ENCODE measurements around the gene ATG7.

ATG7 gene

DNA sequence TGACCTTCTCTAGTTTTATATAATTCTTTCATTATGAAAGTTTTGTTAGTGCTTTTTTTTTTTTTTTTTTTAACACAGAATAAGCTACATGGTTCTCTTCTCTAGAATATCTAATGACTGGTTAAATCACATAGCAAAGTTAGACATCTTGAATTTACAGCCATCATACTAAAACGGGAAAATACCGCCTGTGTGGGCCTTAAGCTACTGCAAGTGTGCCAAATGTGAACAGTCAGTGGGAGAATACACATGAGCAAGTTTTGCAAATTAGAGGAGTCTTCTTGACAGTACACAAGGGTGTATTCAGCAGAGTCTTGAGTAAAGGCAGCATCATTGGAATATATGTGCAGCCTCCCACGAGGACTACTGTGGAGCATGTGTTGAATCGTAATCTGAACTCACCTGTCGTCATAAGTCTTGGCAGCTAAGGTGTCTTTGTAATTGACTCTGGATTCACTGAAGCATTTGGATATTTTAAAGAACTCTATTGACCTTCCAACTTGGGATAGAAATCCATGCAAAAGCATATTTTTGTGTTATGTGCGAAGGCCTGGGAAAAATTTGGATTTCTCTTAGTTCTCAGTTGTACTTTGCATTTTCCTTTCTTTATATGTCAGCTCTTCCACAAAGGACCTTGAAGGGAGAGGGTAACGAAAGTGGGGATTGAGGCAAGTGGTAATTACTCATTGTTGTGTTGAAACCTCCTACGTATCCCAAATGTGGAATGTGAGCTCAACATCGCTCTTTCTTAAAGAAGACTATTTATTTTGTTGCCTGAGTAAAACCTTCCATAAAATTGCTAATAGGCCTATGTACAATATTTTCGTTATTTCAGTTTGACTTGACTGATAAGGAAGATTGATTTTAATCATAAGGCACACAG lies 117.4 kb downstream of the ATG7 start:
- Histone ChIP-seq H3K27me3 (ENCODE audit: control insufficient read depth, insufficient read depth, low read length) (no peaks in the 10 kb centered on the region), H2AFZ (no peak overlapping the region), H3K79me2 (no peaks in the 10 kb centered on the region), H3K4me3 (ENCODE audit: low read depth, low read length) (no peak overlapping the region), H3K36me3 (ENCODE audit: control insufficient read depth, insufficient read depth, low read length) (no peaks in the 10 kb centered on the region), H3K4me1 (no peaks in the 10 kb centered on the region), H3K4me2 (ENCODE audit: low read length) (no peak overlapping the region), H3K9me3 (ENCODE audit: control insufficient read depth, low read length) (no peaks in the 10 kb centered on the region), H3K9ac (no peak overlapping the region), H3K27ac (no peak overlapping the region)
- TF ChIP-seq, protein P1, sequence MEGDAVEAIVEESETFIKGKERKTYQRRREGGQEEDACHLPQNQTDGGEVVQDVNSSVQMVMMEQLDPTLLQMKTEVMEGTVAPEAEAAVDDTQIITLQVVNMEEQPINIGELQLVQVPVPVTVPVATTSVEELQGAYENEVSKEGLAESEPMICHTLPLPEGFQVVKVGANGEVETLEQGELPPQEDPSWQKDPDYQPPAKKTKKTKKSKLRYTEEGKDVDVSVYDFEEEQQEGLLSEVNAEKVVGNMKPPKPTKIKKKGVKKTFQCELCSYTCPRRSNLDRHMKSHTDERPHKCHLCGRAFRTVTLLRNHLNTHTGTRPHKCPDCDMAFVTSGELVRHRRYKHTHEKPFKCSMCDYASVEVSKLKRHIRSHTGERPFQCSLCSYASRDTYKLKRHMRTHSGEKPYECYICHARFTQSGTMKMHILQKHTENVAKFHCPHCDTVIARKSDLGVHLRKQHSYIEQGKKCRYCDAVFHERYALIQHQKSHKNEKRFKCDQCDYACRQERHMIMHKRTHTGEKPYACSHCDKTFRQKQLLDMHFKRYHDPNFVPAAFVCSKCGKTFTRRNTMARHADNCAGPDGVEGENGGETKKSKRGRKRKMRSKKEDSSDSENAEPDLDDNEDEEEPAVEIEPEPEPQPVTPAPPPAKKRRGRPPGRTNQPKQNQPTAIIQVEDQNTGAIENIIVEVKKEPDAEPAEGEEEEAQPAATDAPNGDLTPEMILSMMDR (IDR thresholded peaks at IDR 0.05), result no peak

DNA sequence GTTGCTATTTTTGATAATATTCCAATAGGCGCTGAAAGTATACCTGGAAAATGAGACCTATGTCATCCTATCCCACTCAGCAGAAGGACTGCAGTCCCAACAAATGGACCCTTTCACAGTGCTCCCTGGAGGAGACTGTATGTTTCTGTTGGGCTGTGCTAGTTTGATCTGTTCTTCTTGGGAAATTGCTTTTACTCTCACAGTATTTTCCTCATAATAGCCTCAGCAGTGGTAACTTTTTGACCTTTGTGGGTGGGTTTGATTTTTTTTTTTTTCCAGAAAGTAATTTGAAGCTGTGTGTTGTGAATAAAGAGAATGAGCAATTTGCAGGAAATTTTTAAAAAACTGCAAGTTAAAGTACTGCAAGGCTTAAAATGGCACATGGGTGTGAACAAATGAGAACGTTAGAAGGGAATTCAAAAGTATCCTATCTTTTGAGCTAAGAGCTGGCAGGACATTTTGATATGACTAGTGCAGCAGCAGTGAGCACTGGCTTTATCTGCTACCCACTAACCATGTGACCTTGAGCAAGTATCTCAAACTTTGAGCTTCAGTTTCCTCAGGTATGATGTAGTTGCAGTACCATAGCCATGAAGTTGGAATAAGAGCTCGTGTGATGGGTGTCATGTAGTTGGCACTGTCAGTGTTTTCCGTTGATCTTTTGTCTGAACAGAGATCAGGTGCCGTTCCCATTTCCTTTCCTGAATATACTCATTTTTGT lies 118.4 kb downstream of the ATG7 start:
- Histone ChIP-seq H3K9ac (no peak overlapping the region), H3K27me3 (ENCODE audit: control insufficient read depth, insufficient read depth, low read length) (no peaks in the 10 kb centered on the region), H3K4me1 (no peaks in the 10 kb centered on the region), H3K27ac (no peak overlapping the region), H3K4me2 (ENCODE audit: low read length) (no peak overlapping the region), H3K36me3 (ENCODE audit: control insufficient read depth, insufficient read depth, low read length) (peaks cover 3% of the 10 kb centered on the region), H3K79me2 (no peaks in the 10 kb centered on the region), H3K9me3 (ENCODE audit: control insufficient read depth, low read length) (no peaks in the 10 kb centered on the region), H2AFZ (no peak overlapping the region), H3K4me3 (ENCODE audit: low read depth, low read length) (no peak overlapping the region)
- TF ChIP-seq, protein P1 (IDR thresholded peaks at IDR 0.05), result no peak

DNA sequence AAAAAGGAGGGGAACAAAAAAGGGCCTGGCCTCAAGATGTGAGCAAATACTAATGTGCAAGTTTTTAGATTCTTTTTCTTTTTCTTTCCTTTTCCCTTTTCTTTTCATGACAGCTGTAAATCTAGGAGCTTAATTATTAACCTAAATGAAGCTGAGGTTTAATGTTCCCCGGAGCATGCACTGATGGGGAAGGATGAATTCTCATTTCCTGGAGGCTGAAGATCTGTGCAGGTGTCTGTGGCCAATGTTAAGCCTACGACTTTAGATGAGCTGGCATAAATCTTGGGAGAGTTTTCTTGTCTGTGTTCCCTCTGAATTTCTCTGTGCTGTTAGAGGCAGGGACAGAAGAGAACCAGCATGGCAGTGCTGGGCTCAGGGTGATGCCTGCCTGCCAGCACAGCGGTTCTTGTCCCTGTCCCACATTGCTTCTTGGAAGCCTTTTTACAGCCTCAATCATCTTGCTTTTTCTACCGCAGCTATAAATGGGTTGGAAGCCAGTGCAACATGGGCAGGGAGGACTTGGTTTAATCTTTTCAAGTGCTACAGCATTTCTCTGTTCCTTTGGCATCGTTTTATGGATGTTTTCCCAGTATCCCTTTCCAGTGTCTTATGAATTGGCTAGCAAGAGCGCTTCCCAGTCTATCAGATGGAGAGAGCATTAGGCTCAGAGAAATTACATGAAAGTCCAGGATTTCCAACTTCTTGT lies 119.1 kb downstream of the ATG7 start:
- TF ChIP-seq, protein P1 (IDR thresholded peaks at IDR 0.05), result no peak
- no peak overlapping the region for H2AFZ ChIP-seq
- no peak overlapping the region for H3K27ac ChIP-seq
- no peaks in the 10 kb centered on the region for H3K27me3 ChIP-seq (ENCODE audit: control insufficient read depth, insufficient read depth, low read length)
- H3K4me2 ChIP-seq (ENCODE audit: low read length), result no peak overlapping the region
- H3K4me1 ChIP-seq, result no peaks in the 10 kb centered on the region
- H3K9ac ChIP-seq, result no peak overlapping the region
- H3K9me3 ChIP-seq (ENCODE audit: control insufficient read depth, low read length), result no peaks in the 10 kb centered on the region
- peaks cover 3% of the 10 kb centered on the region for H3K36me3 ChIP-seq (ENCODE audit: control insufficient read depth, insufficient read depth, low read length)
- no peak overlapping the region for H3K4me3 ChIP-seq (ENCODE audit: low read depth, low read length)
- H3K79me2 ChIP-seq, result no peaks in the 10 kb centered on the region

DNA sequence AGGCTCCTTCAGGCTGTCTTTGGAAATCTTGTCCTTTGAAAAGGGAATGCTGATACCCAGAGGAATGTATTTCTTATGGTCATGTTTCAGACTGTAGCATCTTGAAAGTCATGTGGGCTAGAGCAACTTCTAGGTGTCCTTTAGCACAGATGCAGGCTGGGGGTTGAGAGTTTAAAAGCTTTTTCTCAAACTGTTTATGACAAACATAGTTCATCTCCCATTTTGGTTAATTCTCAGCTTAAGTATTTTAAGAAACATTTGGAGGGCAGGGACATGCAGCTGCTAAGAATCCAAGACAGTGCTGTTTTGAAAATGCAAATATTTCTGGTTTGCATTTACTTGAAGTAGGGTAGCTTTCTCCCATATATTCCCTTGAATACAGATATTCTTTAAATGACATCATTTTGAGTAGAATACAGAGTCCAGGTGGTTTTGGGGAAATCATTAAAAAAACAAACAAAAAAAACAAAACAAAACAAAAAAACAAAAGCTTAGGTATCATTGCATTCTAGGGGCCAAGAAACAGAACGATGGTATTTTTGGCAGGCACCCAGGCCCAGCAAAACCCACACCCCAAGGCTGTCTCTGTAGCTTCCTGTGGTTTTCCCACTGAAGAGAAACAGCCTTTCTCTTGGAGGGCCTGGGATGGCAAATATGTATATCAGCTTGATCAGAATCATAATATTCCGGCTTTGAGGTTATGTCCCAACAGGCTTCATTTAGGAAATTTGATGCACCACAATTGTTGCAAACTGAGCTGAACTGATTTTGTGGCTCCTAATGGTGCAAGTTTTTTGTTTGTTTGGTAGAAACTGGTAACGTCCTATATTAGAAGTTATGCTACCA lies 120.0 kb downstream of the ATG7 start:
- Histone ChIP-seq H3K9me3 (ENCODE audit: control insufficient read depth, low read length) (no peaks in the 10 kb centered on the region), H3K4me2 (ENCODE audit: low read length) (no peak overlapping the region), H3K27ac (no peak overlapping the region), H3K36me3 (ENCODE audit: control insufficient read depth, insufficient read depth, low read length) (peaks cover 3% of the 10 kb centered on the region), H2AFZ (no peak overlapping the region), H3K27me3 (ENCODE audit: control insufficient read depth, insufficient read depth, low read length) (no peaks in the 10 kb centered on the region), H3K79me2 (no peaks in the 10 kb centered on the region), H3K4me3 (ENCODE audit: low read depth, low read length) (no peak overlapping the region), H3K9ac (no peak overlapping the region), H3K4me1 (no peaks in the 10 kb centered on the region)
- TF ChIP-seq, protein P1 (IDR thresholded peaks at IDR 0.05), result no peak

All from parathyroid adenoma (tissue), 2 donors.